Naive thymus-derived CD4-positive, alpha-beta T cell (primary cell): ENCODE results near the gene SMARCA2. TPM values are rescaled to one million over a fixed set of nuclear protein-coding genes. Genes with fewer than 3 reads are reported as not detected.
A peak's percentile ranks its signal among the peaks of the same experiment; 100 is the strongest.

Source experiments
- ATAC-seq: fragments of 150-1000 bp; cut with Tn5 transposase; 2 replicates; pipeline ENCODE4 v1.10.0; 2021; ENCODE audit warnings: mild to moderate bottlenecking, moderate library complexity
- CTCF ChIA-PET: fragments of 350-600 bp; sonication (Branson Sonifier 250); formaldehyde crosslinking; loops from one replicate; lab custom pipeline; 2021; ENCODE audit warnings: antibody characterized with exemption; lab: Charles Lee
- POLR2A ChIA-PET: fragments of 350-600 bp; sonication (Branson Sonifier 250); formaldehyde crosslinking; loops from one replicate; lab custom pipeline; 2021; ENCODE audit warnings: antibody characterized with exemption, inconsistent platforms; lab: Charles Lee
- DNase-seq, 9 donors: peaks; one replicate each; pipeline versions ENCODE4 v3.0.0 to v3.0.0-alpha.2; 2020 to 2022; ENCODE audit warnings: mixed read lengths in 1 of 9
- H3K27ac ChIP-seq: one replicate; pipeline ENCODE4 v1.7.0; 2013; ENCODE audit warnings: mild to moderate bottlenecking, low read depth, low read length, moderate library complexity
- H3K27me3 ChIP-seq, 2 donors: one replicate each; pipeline ENCODE4 v1.7.0; 2013; ENCODE audit warnings: low read length in 2 of 2, mild to moderate bottlenecking in 2 of 2, moderate library complexity in 2 of 2; ENCODE audit not compliant: control insufficient read depth in 2 of 2, insufficient read depth in 2 of 2
- H3K36me3 ChIP-seq, 3 experiments: 1 replicate in 2 of 3; 2 replicates in 1 of 3; pipeline ENCODE4 v1.7.0; 2013; ENCODE audit warnings: low read length in 3 of 3, mild to moderate bottlenecking in 3 of 3, moderate library complexity in 1 of 3; ENCODE audit not compliant: insufficient read depth in 3 of 3, control insufficient read depth in 2 of 3
- H3K4me1 ChIP-seq, 2 donors: one replicate each; pipeline ENCODE4 v1.7.0; 2013; ENCODE audit warnings: low read length in 2 of 2, mild to moderate bottlenecking in 2 of 2, moderate library complexity in 1 of 2; ENCODE audit not compliant: control insufficient read depth in 2 of 2, insufficient read depth in 2 of 2
- H3K4me3 ChIP-seq: 2 replicates; pipeline ENCODE4 v1.7.0; 2013; ENCODE audit warnings: mild to moderate bottlenecking, low read length
- H3K9me3 ChIP-seq, 3 experiments: 1 replicate in 2 of 3; 2 replicates in 1 of 3; pipeline ENCODE4 v1.7.0; 2013; ENCODE audit warnings: low read length in 3 of 3; ENCODE audit not compliant: control insufficient read depth in 2 of 3
- H3K27ac Mint-ChIP-seq, 9 donors: one replicate each; pipeline ENCODE4 v1.8.0; 2020 to 2022; ENCODE audit warnings: mixed read lengths in 9 of 9, mild to moderate bottlenecking in 8 of 9, moderate library complexity in 5 of 9, inconsistent platforms in 2 of 9
- H3K27me3 Mint-ChIP-seq, 5 donors: one replicate each; pipeline ENCODE4 v1.8.0; 2021 to 2022; ENCODE audit warnings: mixed read lengths in 5 of 5, mild to moderate bottlenecking in 1 of 5
- H3K36me3 Mint-ChIP-seq, 5 donors: one replicate each; pipeline ENCODE4 v1.8.0; 2020 to 2022; ENCODE audit warnings: mixed read lengths in 5 of 5, mild to moderate bottlenecking in 3 of 5, inconsistent platforms in 1 of 5
- H3K4me1 Mint-ChIP-seq, 7 donors: one replicate each; pipeline ENCODE4 v1.8.0; 2020 to 2022; ENCODE audit warnings: mixed read lengths in 7 of 7, mild to moderate bottlenecking in 3 of 7, inconsistent platforms in 1 of 7
- H3K4me3 Mint-ChIP-seq, 10 donors: one replicate each; pipeline ENCODE4 v1.8.0; 2020 to 2022; ENCODE audit warnings: mild to moderate bottlenecking in 10 of 10, mixed read lengths in 10 of 10, moderate library complexity in 6 of 10, inconsistent platforms in 2 of 10
- H3K9me3 Mint-ChIP-seq, 11 donors: one replicate each; pipeline ENCODE4 v1.8.0; 2020 to 2022; ENCODE audit warnings: mixed read lengths in 11 of 11, mild to moderate bottlenecking in 4 of 11, inconsistent platforms in 1 of 11, moderate library complexity in 1 of 11
- intact Hi-C, 2 donors: fragments of 100-400 bp; cut with micrococcal nuclease; formaldehyde crosslinking; loops; one replicate each; pipeline ENCODE4 v1.15.1; 2023
- polyA plus RNA-seq, 2 donors: library from polyadenylated mRNA; unstranded; fragments of 300-500 nt; fragmentation: Illumina TruSeq; gene quantifications; one replicate each; pipeline ENCODE4 v1.2.3, GENCODE V29; 2021
- total RNA-seq, 6 experiments: library from RNA in 5 of 6; stranded (reverse) in 5 of 6; gene quantifications; 1 replicate in 5 of 6; 2 replicates in 1 of 6; pipeline ENCODE4 v1.2.3 and lab custom pipeline; 2021 to 2026

Gene SMARCA2
- total and polyA plus RNA-seq, 7 experiments from 2014 or later, result 37.1 to 294 (median 256) TPM

DNA sequence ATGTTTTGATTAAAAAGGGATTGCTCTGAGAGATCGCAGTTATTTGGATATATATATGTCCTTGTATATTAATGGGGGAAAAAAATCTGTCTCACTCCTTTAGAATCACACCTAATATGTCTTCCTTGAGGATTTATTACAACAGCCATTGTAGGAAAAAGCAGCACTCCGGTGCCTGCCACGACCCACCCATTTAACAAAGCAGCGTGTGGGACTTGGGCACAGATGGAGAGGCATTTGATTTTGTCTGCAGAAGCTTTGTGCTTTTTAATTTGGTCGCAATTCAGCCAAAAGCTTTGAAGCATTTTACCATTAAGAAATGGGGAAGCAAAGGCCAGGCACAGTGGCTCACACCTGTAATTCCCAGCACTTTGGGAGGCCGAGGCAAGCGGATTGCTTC is 159.2 kb downstream of the SMARCA2 start:
- peaks cover 9 to 49% (median 31%) of the 10 kb centered on the region in 7 donors for H3K4me1 Mint-ChIP-seq
- H3K27ac Mint-ChIP-seq, result peak overlapping the region in 3 of 9 donors; percentile 8 to 57 (median 22)

DNA sequence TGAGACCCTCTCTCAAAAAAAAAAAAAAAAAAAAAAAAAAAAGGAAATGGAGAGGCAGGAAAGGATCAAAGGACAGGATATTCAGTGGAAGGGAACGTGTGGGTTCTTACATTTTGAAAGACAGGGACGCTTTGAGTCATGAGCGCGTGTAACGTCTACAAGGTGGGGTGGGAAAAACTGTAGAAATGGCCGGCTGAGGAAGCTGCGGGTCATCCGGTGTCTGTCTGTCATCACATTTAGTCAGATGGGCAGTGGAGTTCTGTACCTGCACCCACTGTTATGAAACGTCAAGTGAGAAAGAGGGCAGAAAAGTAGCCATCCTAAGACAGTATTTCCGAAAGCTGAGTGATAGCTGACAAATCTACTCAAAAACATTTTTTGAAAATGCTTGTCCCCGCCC is 159.8 kb downstream of the SMARCA2 start:
- H3K27ac Mint-ChIP-seq, result peak overlapping the region in 3 of 9 donors; percentile 8 to 57 (median 52)
- Histone ChIP-seq H3K4me1 (no peaks in the 10 kb centered on the region), H3K9me3 (no peaks in the 10 kb centered on the region), H3K36me3 (peaks cover 0 to 33% (median 7%) of the 10 kb centered on the region in 3 experiments), H3K27ac (no peak overlapping the region), H3K4me3 (no peak overlapping the region), H3K27me3 (no peaks in the 10 kb centered on the region)
- ChIA-PET CTCF (no interaction called here), POLR2A (no interaction called here)
- peaks cover 11 to 47% (median 31%) of the 10 kb centered on the region in 7 donors for H3K4me1 Mint-ChIP-seq
- H3K36me3 Mint-ChIP-seq, result peaks cover 13 to 56% (median 28%) of the 10 kb centered on the region in 5 donors
- no peak for DNase-seq
- H3K4me3 Mint-ChIP-seq, result peak overlapping the region in 1 of 10 donors; percentile 39
- peaks cover 0 to 4% (median 0%) of the 10 kb centered on the region in 11 donors for H3K9me3 Mint-ChIP-seq
- intact Hi-C loops, result loop anchor here in 1 of 2 donors (2.0 kb wide), 1 partner anchor 16 kb away; no protein-coding TSS in a partner anchor
- H3K27me3 Mint-ChIP-seq, result no peaks in the 10 kb centered on the region
- no peak for ATAC-seq

More for the DNA sequence above, 159.2 kb downstream of the SMARCA2 start:
- H3K9me3 ChIP-seq, result no peaks in the 10 kb centered on the region
- H3K4me1 ChIP-seq, result no peaks in the 10 kb centered on the region
- H3K27me3 Mint-ChIP-seq, result no peaks in the 10 kb centered on the region
- peak overlapping the region in 1 of 10 donors; percentile 1 for H3K4me3 Mint-ChIP-seq
- ChIA-PET POLR2A (no interaction called here), CTCF (no interaction called here)
- H3K27ac ChIP-seq, result no peak overlapping the region
- H3K36me3 ChIP-seq, result peaks cover 0 to 39% (median 7%) of the 10 kb centered on the region in 3 experiments
- H3K36me3 Mint-ChIP-seq, result peaks cover 13 to 58% (median 29%) of the 10 kb centered on the region in 5 donors
- no peak overlapping the region for H3K4me3 ChIP-seq
- H3K9me3 Mint-ChIP-seq, result peaks cover 0 to 4% (median 0%) of the 10 kb centered on the region in 11 donors
- no peaks in the 10 kb centered on the region for H3K27me3 ChIP-seq
- ATAC-seq, result no peak
- intact Hi-C loops, result loop anchor here in 1 of 2 donors (2.0 kb wide), 1 partner anchor 16 kb away; no protein-coding TSS in a partner anchor
- DNase-seq, result no peak

- no peak for DNase-seq
- intact Hi-C loops, result no loop called here
- H3K9me3 Mint-ChIP-seq, result peaks cover 0 to 4% (median 0%) of the 10 kb centered on the region in 11 donors
- ChIA-PET POLR2A (no interaction called here), CTCF (no interaction called here)
- peaks cover 10 to 36% (median 22%) of the 10 kb centered on the region in 7 donors for H3K4me1 Mint-ChIP-seq
- H3K36me3 Mint-ChIP-seq, result peaks cover 10 to 44% (median 16%) of the 10 kb centered on the region in 5 donors
- H3K27me3 Mint-ChIP-seq, result no peaks in the 10 kb centered on the region
- Histone ChIP-seq H3K36me3 (peaks cover 0 to 20% (median 3%) of the 10 kb centered on the region in 3 experiments), H3K27me3 (no peaks in the 10 kb centered on the region), H3K4me1 (no peaks in the 10 kb centered on the region), H3K4me3 (no peak overlapping the region), H3K9me3 (no peaks in the 10 kb centered on the region), H3K27ac (no peak overlapping the region)
- ATAC-seq, result no peak
- peak overlapping the region in 2 of 9 donors; percentile 17 to 45 for H3K27ac Mint-ChIP-seq
- no peak overlapping the region for H3K4me3 Mint-ChIP-seq
Measured at GRCh38 chr9:2177121-2177520, 162.0 kb downstream of the SMARCA2 start.

DNA sequence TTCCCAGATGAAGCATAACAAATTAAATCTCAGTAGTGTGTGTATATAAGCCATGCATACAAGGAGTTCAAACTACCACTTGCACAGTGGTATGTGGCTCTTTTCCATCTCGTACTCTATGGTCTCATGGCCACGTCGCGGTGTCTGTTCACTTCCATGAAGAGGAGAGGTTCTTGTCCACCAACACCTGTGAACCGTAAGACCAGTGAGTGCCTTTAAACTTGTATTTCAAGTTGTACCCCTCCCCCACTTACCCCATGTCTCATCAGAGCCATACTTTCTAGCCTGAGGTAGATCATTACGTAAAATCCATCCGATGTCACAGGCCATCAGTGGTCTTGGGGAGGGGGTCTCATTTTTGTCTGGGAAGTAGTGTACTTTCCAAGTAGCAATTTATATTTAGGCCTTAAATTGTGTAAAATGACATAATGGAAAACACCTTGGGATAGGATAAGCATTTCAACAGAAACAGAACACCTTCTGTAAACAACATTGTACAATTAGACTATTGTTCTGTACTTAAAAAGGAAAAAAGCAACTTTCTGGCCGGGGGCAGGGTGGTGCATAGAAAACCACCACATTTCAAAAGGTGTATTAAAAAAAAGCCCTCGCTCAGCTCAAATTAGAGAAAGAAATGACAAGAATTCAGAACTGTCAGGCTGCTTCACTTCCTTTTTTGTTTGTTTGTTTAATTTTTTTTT is 163.0 kb downstream of the SMARCA2 start:
- H3K36me3 Mint-ChIP-seq, result peaks cover 0 to 36% (median 8%) of the 10 kb centered on the region in 5 donors

DNA sequence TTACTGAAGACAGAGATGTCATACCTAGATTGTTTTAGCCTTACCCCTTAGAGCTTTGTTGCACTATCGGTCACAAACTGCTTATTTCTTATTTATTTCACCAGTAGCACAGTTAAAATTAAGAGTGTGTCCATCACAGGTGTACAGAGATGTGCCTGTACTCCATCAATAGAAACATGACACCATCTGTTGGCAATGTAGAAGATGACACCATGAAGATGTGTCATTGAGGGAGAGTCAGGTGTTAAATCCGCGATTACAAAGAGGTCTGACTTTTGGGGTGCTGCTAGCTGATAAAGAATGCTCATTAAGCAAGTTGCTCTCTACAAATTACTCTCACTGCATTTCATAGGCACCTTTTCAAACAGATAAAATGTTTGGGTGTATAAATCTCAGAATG is 164.4 kb downstream of the SMARCA2 start:
- peak in 1 of 9 donors; percentile 15 for DNase-seq
- Histone ChIP-seq H3K4me3 (no peak overlapping the region), H3K36me3 (peaks cover 0 to 28% (median 8%) of the 10 kb centered on the region in 3 experiments), H3K27me3 (no peaks in the 10 kb centered on the region), H3K27ac (no peak overlapping the region), H3K9me3 (no peaks in the 10 kb centered on the region), H3K4me1 (no peaks in the 10 kb centered on the region)
- intact Hi-C loops, result loop anchor here in 1 of 2 donors (2.0 kb wide), 1 partner anchor 21 kb away; no protein-coding TSS in a partner anchor
- ChIA-PET CTCF (no interaction called here), POLR2A (interaction anchor here (0.9 to 1.1 kb wide), 2 partner anchors 20 to 47 kb away, joined by 3 to 6 read pairs; no protein-coding TSS in a partner anchor)
- ATAC-seq, result no peak
- Mint-ChIP-seq H3K36me3 (peaks cover 3 to 34% (median 18%) of the 10 kb centered on the region in 5 donors), H3K27me3 (no peaks in the 10 kb centered on the region), H3K9me3 (no peaks in the 10 kb centered on the region), H3K4me3 (no peak overlapping the region), H3K4me1 (peaks cover 6 to 13% (median 8%) of the 10 kb centered on the region in 7 donors), H3K27ac (peak overlapping the region in 5 of 9 donors; percentile 13 to 43 (median 29))

More for the DNA sequence above, 163.0 kb downstream of the SMARCA2 start:
- peak overlapping the region in 5 of 9 donors; percentile 28 to 88 (median 71) for H3K27ac Mint-ChIP-seq
- no peak overlapping the region for H3K4me3 Mint-ChIP-seq
- Histone ChIP-seq H3K4me3 (no peak overlapping the region), H3K27me3 (no peaks in the 10 kb centered on the region), H3K4me1 (no peaks in the 10 kb centered on the region), H3K36me3 (peaks cover 0 to 19% (median 4%) of the 10 kb centered on the region in 3 experiments), H3K9me3 (no peaks in the 10 kb centered on the region), H3K27ac (no peak overlapping the region)
- H3K4me1 Mint-ChIP-seq, result peaks cover 7 to 26% (median 13%) of the 10 kb centered on the region in 7 donors
- ATAC-seq (no peak), DNase-seq (no peak)
- POLR2A ChIA-PET, result no interaction called here
- H3K27me3 Mint-ChIP-seq, result no peaks in the 10 kb centered on the region
- intact Hi-C loops, result loop anchor here in 1 of 2 donors (2.0 kb wide), 1 partner anchor 19 kb away; no protein-coding TSS in a partner anchor
- no peaks in the 10 kb centered on the region for H3K9me3 Mint-ChIP-seq
- CTCF ChIA-PET, result no interaction called here

DNA sequence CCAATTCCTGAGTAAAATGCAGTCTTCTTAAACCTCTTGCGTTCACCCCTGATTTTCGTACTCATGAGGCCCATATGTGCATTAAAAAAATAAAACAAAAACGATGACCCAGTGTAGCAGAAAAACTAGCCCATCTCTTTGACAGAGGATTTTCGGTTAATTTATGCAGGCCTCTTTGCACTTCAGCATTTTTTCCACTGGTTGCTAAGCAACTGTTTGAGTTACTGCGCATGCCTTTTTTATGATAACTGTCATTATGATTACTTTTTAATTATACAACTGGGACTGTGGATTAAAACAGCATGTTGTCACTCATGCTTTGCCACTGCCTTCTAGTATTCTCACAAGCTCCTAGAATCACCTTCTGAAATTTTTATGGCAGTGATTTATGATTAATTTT is 165.0 kb downstream of the SMARCA2 start:
- peaks cover 0 to 34% (median 8%) of the 10 kb centered on the region in 3 experiments for H3K36me3 ChIP-seq
- no peak overlapping the region for H3K4me3 ChIP-seq
- H3K4me1 ChIP-seq, result no peaks in the 10 kb centered on the region
- no peak overlapping the region for H3K4me3 Mint-ChIP-seq
- ChIA-PET CTCF (interaction anchor here (1.2 kb wide), 1 partner anchor 8 kb away, joined by 3 read pairs; no protein-coding TSS in a partner anchor), POLR2A (interaction anchor here (1.1 kb wide), 1 partner anchor 21 kb away, joined by 3 read pairs; no protein-coding TSS in a partner anchor)
- H3K9me3 Mint-ChIP-seq, result no peaks in the 10 kb centered on the region
- no peaks in the 10 kb centered on the region for H3K27me3 ChIP-seq
- peaks cover 2 to 7% (median 6%) of the 10 kb centered on the region in 7 donors for H3K4me1 Mint-ChIP-seq
- no peak overlapping the region for H3K27ac ChIP-seq
- DNase-seq, result no peak
- H3K36me3 Mint-ChIP-seq, result peaks cover 3 to 31% (median 19%) of the 10 kb centered on the region in 5 donors
- no peaks in the 10 kb centered on the region for H3K9me3 ChIP-seq
- intact Hi-C loops, result loop anchor here (2.0 to 10.0 kb wide), 2 partner anchors 47 to 455 kb away; no protein-coding TSS in a partner anchor
- ATAC-seq, result no peak
- no peaks in the 10 kb centered on the region for H3K27me3 Mint-ChIP-seq
- H3K27ac Mint-ChIP-seq, result peak overlapping the region in 3 of 9 donors; percentile 13 to 41 (median 29)
